Lower lobe of right lung (tissue), 2 donors: ENCODE results near the gene C5orf24. TPM values are rescaled to one million over a fixed set of nuclear protein-coding genes. Genes with fewer than 3 reads are reported as not detected.
"Not testable (repeated sequence)": the region's sequence is repeated elsewhere in the genome, so short reads cannot be mapped to it uniquely, and the experiment has no call there.

Source experiments
- ATAC-seq, 2 donors: fragments of 200-7000 bp; cut with Tn5 transposase; one replicate each; pipeline ENCODE4 v1.9.1; 2020 to 2022; ENCODE audit warnings: mild to moderate bottlenecking in 2 of 2, moderate library complexity in 2 of 2
- DNase-seq: peaks from one replicate; pipeline ENCODE4 v3.0.0-alpha.2; 2020
- H3K27ac ChIP-seq: fragments of 200-600 bp; one replicate; pipeline ENCODE4 v1.8.0; 2022
- H3K27me3 ChIP-seq: fragments of 200-600 bp; one replicate; pipeline ENCODE4 v1.8.0; 2022; ENCODE audit warnings: low read depth
- H3K36me3 ChIP-seq: fragments of 200-600 bp; one replicate; pipeline ENCODE4 v1.8.0; 2022; ENCODE audit warnings: mild to moderate bottlenecking
- H3K4me1 ChIP-seq: fragments of 200-600 bp; one replicate; pipeline ENCODE4 v1.8.0; 2022
- H3K4me3 ChIP-seq: fragments of 200-600 bp; one replicate; pipeline ENCODE4 v1.8.0; 2022; ENCODE audit warnings: mild to moderate bottlenecking
- H3K9me3 ChIP-seq: fragments of 200-600 bp; one replicate; pipeline ENCODE4 v1.8.0; 2022
- CTCF ChIP-seq: fragments of 200-600 bp; IDR thresholded peaks from one replicate; pipeline ENCODE4 v1.8.0; 2022; ENCODE audit warnings: antibody characterized with exemption, mild to moderate bottlenecking
- intact Hi-C: fragments of 100-400 bp; cut with DNase I; formaldehyde crosslinking; loops from one replicate; pipeline ENCODE4 v1.11.0; 2022
- total RNA-seq: library from RNA; stranded (reverse); fragmentation: NEBNext Ultra II Directional; extraction: Animal tissue kit (Norgen Biotek cat#: 25700); gene quantifications from one replicate; pipeline ENCODE4 v1.2.1, GENCODE V29; 2021
- donor health status: DM: no; HTN: yes; CAD: no; lungs with severe emphysema.

C5orf24 gene
- total RNA-seq, 1 donor from 2014 or later: 47.9 TPM

DNA sequence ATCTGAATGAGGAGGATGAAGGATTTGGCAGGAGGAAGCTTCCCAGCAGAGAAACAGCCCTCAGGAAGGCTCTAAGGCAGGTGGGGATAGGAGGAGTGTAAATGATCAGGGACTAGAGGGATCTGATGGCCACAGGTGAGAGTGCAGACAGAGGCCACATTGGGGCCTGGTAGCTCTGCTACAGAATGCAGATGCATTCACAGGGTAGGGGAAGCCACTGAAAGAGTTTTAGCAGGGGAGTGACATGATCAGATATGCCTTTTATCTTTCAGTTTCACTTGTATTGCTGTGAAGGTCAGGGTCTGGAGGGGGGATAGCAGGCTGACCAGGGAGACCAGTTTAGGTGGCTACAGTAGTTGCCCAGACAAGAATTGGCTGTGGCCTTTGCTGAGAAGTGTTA is 31.4 kb downstream of the C5orf24 start:
- no peaks in the 10 kb centered on the region for H3K36me3 ChIP-seq
- peaks cover 36% of the 10 kb centered on the region for H3K4me1 ChIP-seq
- H3K4me3 ChIP-seq: no peak overlapping the region
- no peaks in the 10 kb centered on the region for H3K27me3 ChIP-seq
- no peak overlapping the region for H3K27ac ChIP-seq
- ATAC-seq (no peak), DNase-seq (no peak)
- intact Hi-C loops: no loop called here
- TF ChIP-seq CTCF: no peak
- no peaks in the 10 kb centered on the region for H3K9me3 ChIP-seq

DNA sequence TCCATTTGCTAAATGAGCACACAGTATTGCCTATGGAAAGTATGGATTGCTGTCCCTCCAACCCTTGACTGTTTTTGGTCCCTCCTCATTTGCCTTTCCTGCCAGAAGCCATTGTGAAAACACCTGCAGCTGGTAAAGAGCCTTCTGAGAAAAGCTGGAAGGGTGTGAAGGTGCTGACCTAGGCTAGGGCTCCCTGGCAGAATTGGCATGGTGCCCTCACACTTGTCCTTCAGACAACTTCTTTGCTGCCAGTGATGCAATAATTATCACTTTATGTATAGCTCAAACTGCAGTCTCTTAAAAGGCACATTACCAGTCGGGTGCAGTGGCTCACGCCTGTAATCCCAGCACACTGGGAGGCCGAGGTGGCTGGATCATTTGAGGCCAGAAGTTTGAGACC is 32.6 kb downstream of the C5orf24 start:
- no peak for TF ChIP-seq CTCF
- DNase-seq (peak; percentile 57), ATAC-seq (no peak)
- no peaks in the 10 kb centered on the region for H3K36me3 ChIP-seq
- no peak overlapping the region for H3K4me3 ChIP-seq
- peaks cover 36% of the 10 kb centered on the region for H3K4me1 ChIP-seq
- no peak overlapping the region for H3K27ac ChIP-seq
- H3K9me3 ChIP-seq: no peaks in the 10 kb centered on the region
- H3K27me3 ChIP-seq: no peaks in the 10 kb centered on the region
- intact Hi-C loops: no loop called here

- Histone ChIP-seq H3K27ac (no peak overlapping the region), H3K27me3 (no peaks in the 10 kb centered on the region), H3K4me1 (peaks cover 36% of the 10 kb centered on the region), H3K36me3 (no peaks in the 10 kb centered on the region), H3K9me3 (no peaks in the 10 kb centered on the region), H3K4me3 (no peak overlapping the region)
- ATAC-seq: no peak
- intact Hi-C loops: no loop called here
- DNase-seq: no peak
- no peak for TF ChIP-seq CTCF
These were observed 33.7 kb downstream of the C5orf24 start for GRCh38 chr5:134879456-134879855.

GRCh38 chr5:134880937-134881336 is 35.2 kb downstream of the C5orf24 start:
- intact Hi-C loops: not testable (repeated sequence)

GRCh38 chr5:134881711-134882110 is 35.9 kb downstream of the C5orf24 start:
- H3K27me3 ChIP-seq, DNase-seq, H3K9me3 ChIP-seq, H3K4me3 ChIP-seq, H3K36me3 ChIP-seq, H3K27ac ChIP-seq, ATAC-seq, intact Hi-C loops: not testable (repeated sequence)
- peaks cover 21% of the 10 kb centered on the region for H3K4me1 ChIP-seq

More at GRCh38 chr5:134880937-134881336, 35.2 kb downstream of the C5orf24 start:
- H3K4me3 ChIP-seq, ATAC-seq, H3K9me3 ChIP-seq, DNase-seq, H3K36me3 ChIP-seq, H3K27me3 ChIP-seq, H3K27ac ChIP-seq: not testable (repeated sequence)
- peaks cover 25% of the 10 kb centered on the region for H3K4me1 ChIP-seq

DNA sequence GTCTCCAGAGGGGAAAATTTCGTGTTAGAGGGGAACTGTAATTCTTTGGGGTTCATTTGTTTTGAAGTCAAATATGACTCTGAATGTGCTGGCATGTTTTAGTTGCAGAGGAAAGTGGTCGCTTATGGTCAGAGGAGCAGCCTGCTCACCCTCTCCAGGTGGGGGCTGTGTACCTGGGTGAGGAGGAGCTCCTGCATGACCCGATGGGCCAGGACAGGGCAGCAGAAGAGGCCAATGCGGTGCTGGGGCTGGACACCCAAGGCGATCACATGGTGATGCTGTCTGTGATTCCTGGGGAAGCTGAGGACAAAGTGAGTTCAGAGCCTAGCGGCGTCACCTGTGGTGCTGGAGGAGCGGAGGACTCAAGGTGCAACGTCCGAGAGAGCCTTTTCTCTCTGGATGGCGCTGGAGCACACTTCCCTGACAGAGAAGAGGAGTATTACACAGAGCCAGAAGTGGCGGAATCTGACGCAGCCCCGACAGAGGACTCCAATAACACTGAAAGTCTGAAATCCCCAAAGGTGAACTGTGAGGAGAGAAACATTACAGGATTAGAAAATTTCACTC is 41.9 kb downstream of the C5orf24 start:
- TF ChIP-seq CTCF: no peak
- Histone ChIP-seq H3K9me3 (no peaks in the 10 kb centered on the region), H3K4me3 (no peak overlapping the region), H3K36me3 (peaks cover 36% of the 10 kb centered on the region), H3K4me1 (no peaks in the 10 kb centered on the region), H3K27ac (no peak overlapping the region), H3K27me3 (no peaks in the 10 kb centered on the region)
- DNase-seq (no peak), ATAC-seq (no peak)
- intact Hi-C loops: no loop called here

DNA sequence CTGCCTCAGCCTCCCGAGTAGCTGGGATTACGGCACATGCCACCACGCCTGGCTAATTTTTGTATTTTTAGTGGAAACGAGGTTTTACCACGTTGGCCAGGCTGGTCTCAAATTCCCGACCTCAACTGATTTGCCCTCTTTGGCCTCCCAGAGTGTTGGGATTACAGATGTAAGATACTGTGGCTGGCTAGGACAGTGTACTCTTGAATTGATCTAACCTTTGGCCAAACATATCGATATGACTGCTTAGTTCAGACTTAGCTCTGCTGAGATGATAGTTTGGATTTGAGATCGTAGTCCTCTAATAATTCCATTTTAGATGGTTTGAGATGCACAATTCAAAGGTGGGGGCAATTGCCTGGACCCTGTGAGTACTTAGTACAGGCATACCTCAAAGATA is 43.6 kb downstream of the C5orf24 start:
- ATAC-seq (no peak), DNase-seq (no peak)
- Histone ChIP-seq H3K36me3 (peaks cover 48% of the 10 kb centered on the region), H3K27me3 (no peaks in the 10 kb centered on the region), H3K27ac (no peak overlapping the region), H3K9me3 (no peaks in the 10 kb centered on the region), H3K4me3 (no peak overlapping the region), H3K4me1 (no peaks in the 10 kb centered on the region)
- TF ChIP-seq CTCF: no peak
- intact Hi-C loops: no loop called here
